Measurements from ENCODE around the gene PSMB4.

PSMB4 gene

DNA sequence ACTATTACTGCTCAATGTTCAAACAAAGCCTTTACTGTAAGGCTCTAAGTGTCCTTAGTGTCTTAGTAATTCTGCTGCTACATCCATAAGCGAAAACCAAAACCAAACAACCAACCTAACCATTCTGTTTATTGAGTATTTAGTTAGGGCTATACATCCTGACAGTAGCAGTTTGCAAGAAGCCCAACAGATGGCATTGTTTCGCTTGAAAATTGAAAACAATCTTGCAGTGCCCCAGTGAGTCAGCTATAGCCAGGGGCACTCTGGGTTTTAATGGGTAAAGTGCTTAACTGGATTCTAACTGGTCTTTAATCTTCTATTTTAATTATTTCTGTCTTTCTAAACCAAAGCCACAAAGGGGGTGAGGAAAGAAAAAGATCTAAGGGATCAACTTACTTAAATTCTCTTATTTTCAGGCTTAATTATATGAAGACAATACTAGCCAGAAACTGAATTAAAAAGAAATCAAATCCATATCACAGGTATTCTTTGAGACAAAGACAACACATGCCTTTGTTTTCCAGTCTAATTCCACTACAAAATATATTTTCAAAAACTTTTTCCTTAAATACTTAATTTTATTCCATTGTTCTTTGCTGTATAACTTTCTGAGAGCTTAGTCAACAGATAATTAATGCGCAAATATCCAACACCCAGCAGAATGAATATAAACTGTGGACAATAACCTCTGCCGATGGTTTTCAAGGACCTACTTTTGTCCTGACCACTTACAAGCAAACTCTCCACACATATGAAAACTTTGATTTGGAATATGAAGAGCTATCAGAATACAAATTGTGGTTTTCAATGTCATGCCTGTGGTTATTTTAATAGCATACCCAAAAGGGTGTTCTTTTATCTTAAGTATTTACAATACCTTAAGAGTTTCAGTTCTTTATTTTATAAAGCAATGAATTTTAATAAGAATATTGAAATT lies 44.7 kb downstream of the PSMB4 start:
- Histone ChIP-seq H3K36me3 (ENCODE audit: insufficient read depth, insufficient read length, low read length) (peaks cover 38% of the 10 kb centered on the region), H3K27me3 (ENCODE audit: insufficient read depth, insufficient read length) (no peaks in the 10 kb centered on the region), H3K4me1 (ENCODE audit: insufficient read depth, insufficient read length) (no peaks in the 10 kb centered on the region), H3K9me3 (ENCODE audit: insufficient read depth, low read length) (no peaks in the 10 kb centered on the region), H3K4me3 (ENCODE audit: insufficient read length, low read depth) (no peak overlapping the region), H3K9ac (ENCODE audit: insufficient read length, low read depth) (no peak overlapping the region)
- DNase-seq (ENCODE audit: low read depth, low spot score) = peak; percentile 80
- TF ChIP-seq SUZ12 (IDR thresholded peaks at IDR 0.05; ENCODE audit: extremely low read depth, insufficient read depth, insufficient read length) (no peak), ZNF274 (IDR thresholded peaks at IDR 0.05; ENCODE audit: low read depth, low read length) (no peak), YY1 (IDR thresholded peaks at IDR 0.05; ENCODE audit: insufficient read depth, insufficient read length) (no peak)

GRCh38 chr1:151444783-151445177 lies 45.4 kb downstream of the PSMB4 start:
- Histone ChIP-seq H3K36me3 (ENCODE audit: insufficient read depth, insufficient read length, low read length) (peaks cover 34% of the 10 kb centered on the region), H3K4me3 (ENCODE audit: insufficient read length, low read depth) (no peak overlapping the region), H3K27me3 (ENCODE audit: insufficient read depth, insufficient read length) (no peaks in the 10 kb centered on the region), H3K9me3 (ENCODE audit: insufficient read depth, low read length) (no peaks in the 10 kb centered on the region), H3K9ac (ENCODE audit: insufficient read length, low read depth) (no peak overlapping the region), H3K4me1 (ENCODE audit: insufficient read depth, insufficient read length) (no peaks in the 10 kb centered on the region)
- DNase-seq (ENCODE audit: low read depth, low spot score) = no peak
- TF ChIP-seq YY1 (IDR thresholded peaks at IDR 0.05; ENCODE audit: insufficient read depth, insufficient read length) (no peak), ZNF274 (IDR thresholded peaks at IDR 0.05; ENCODE audit: low read depth, low read length) (no peak), SUZ12 (IDR thresholded peaks at IDR 0.05; ENCODE audit: extremely low read depth, insufficient read depth, insufficient read length) (no peak)

- Histone ChIP-seq H3K9me3 (ENCODE audit: insufficient read depth, low read length) (no peaks in the 10 kb centered on the region), H3K36me3 (ENCODE audit: insufficient read depth, insufficient read length, low read length) (peaks cover 22% of the 10 kb centered on the region), H3K27me3 (ENCODE audit: insufficient read depth, insufficient read length) (no peaks in the 10 kb centered on the region), H3K9ac (ENCODE audit: insufficient read length, low read depth) (no peak overlapping the region), H3K4me1 (ENCODE audit: insufficient read depth, insufficient read length) (no peaks in the 10 kb centered on the region), H3K4me3 (ENCODE audit: insufficient read length, low read depth) (no peak overlapping the region)
- no peak for DNase-seq (ENCODE audit: low read depth, low spot score)
- no peak for TF ChIP-seq YY1 (IDR thresholded peaks at IDR 0.05; ENCODE audit: insufficient read depth, insufficient read length)
- TF ChIP-seq SUZ12 (IDR thresholded peaks at IDR 0.05; ENCODE audit: extremely low read depth, insufficient read depth, insufficient read length) = no peak
- no peak for TF ChIP-seq ZNF274 (IDR thresholded peaks at IDR 0.05; ENCODE audit: low read depth, low read length)
These were observed 48.3 kb downstream of the PSMB4 start for GRCh38 chr1:151447696-151448095.
